ENCODE data around the gene PPP1R16B.
A peak's percentile ranks its signal among the peaks of the same experiment; 100 is the strongest.

Gene PPP1R16B

GRCh38 chr20:38877483-38877882 is 72.0 kb downstream of the PPP1R16B start:
- H3K79me2 ChIP-seq (ENCODE audit: control insufficient read depth, low read length) = peaks cover 80% of the 10 kb centered on the region
- no peaks in the 10 kb centered on the region for H3K9me2 ChIP-seq (replicated peaks; ENCODE audit: control insufficient read depth, low read length)
- peaks cover 98% of the 10 kb centered on the region for H3K4me1 ChIP-seq (ENCODE audit: control insufficient read depth, low read length)
- no peaks in the 10 kb centered on the region for H4K20me1 ChIP-seq (ENCODE audit: control insufficient read depth, insufficient read depth, low read depth, low read length)
- peak overlapping the region; percentile 98 for H3K27ac ChIP-seq (ENCODE audit: low read depth, low read length)
- H3F3A ChIP-seq (ENCODE audit: control insufficient read depth, insufficient read depth) = peaks cover 55% of the 10 kb centered on the region
- H3K4me2 ChIP-seq (ENCODE audit: low read length) = peak overlapping the region; percentile 81
- no peaks in the 10 kb centered on the region for H3K9me3 ChIP-seq (ENCODE audit: control insufficient read depth, insufficient read depth, low read length)
- peak overlapping the region; percentile 54 for H3K4me3 ChIP-seq (ENCODE audit: low read length)
- H3K27me3 ChIP-seq (ENCODE audit: control insufficient read depth, low read length) = no peaks in the 10 kb centered on the region
- H3K36me3 ChIP-seq (ENCODE audit: control insufficient read depth, low read length) = peaks cover 47% of the 10 kb centered on the region
- TF ChIP-seq CTCF (IDR thresholded peaks at IDR 0.05; ENCODE audit: low read depth, low read length, poor library complexity, severe bottlenecking) (no peak), EZH2phosphoT487 (IDR thresholded peaks at IDR 0.05; ENCODE audit: borderline replicate concordance, low read length) (no peak)

- no peaks in the 10 kb centered on the region for H3K27me3 ChIP-seq (ENCODE audit: control insufficient read depth, low read length)
- H3F3A ChIP-seq (ENCODE audit: control insufficient read depth, insufficient read depth) = peaks cover 48% of the 10 kb centered on the region
- H4K20me1 ChIP-seq (ENCODE audit: control insufficient read depth, insufficient read depth, low read depth, low read length) = no peaks in the 10 kb centered on the region
- H3K36me3 ChIP-seq (ENCODE audit: control insufficient read depth, low read length) = peaks cover 49% of the 10 kb centered on the region
- H3K9me2 ChIP-seq (replicated peaks; ENCODE audit: control insufficient read depth, low read length) = no peaks in the 10 kb centered on the region
- peak overlapping the region; percentile 98 for H3K27ac ChIP-seq (ENCODE audit: low read depth, low read length)
- H3K79me2 ChIP-seq (ENCODE audit: control insufficient read depth, low read length) = peaks cover 80% of the 10 kb centered on the region
- TF ChIP-seq EZH2phosphoT487 (IDR thresholded peaks at IDR 0.05; ENCODE audit: borderline replicate concordance, low read length) (no peak), CTCF (IDR thresholded peaks at IDR 0.05; ENCODE audit: low read depth, low read length, poor library complexity, severe bottlenecking) (no peak)
- H3K4me3 ChIP-seq (ENCODE audit: low read length) = peak overlapping the region; percentile 54
- no peaks in the 10 kb centered on the region for H3K9me3 ChIP-seq (ENCODE audit: control insufficient read depth, insufficient read depth, low read length)
- peaks cover 98% of the 10 kb centered on the region for H3K4me1 ChIP-seq (ENCODE audit: control insufficient read depth, low read length)
- peak overlapping the region; percentile 81 for H3K4me2 ChIP-seq (ENCODE audit: low read length)
Observed at GRCh38 chr20:38878866-38879265, 73.4 kb downstream of the PPP1R16B start.

GRCh38 chr20:38880952-38881735 is 75.6 kb downstream of the PPP1R16B start:
- no peak for TF ChIP-seq EZH2phosphoT487 (IDR thresholded peaks at IDR 0.05; ENCODE audit: borderline replicate concordance, low read length)
- peak; percentile 64 for TF ChIP-seq CTCF (IDR thresholded peaks at IDR 0.05; ENCODE audit: low read depth, low read length, poor library complexity, severe bottlenecking)
- Histone ChIP-seq H3K27me3 (ENCODE audit: control insufficient read depth, low read length) (no peaks in the 10 kb centered on the region), H3K4me3 (ENCODE audit: low read length) (peak overlapping the region; percentile 49), H3K79me2 (ENCODE audit: control insufficient read depth, low read length) (peaks cover 91% of the 10 kb centered on the region), H4K20me1 (ENCODE audit: control insufficient read depth, insufficient read depth, low read depth, low read length) (no peaks in the 10 kb centered on the region), H3K4me1 (ENCODE audit: control insufficient read depth, low read length) (peaks cover 93% of the 10 kb centered on the region), H3K4me2 (ENCODE audit: low read length) (peak overlapping the region; percentile 59), H3K36me3 (ENCODE audit: control insufficient read depth, low read length) (peaks cover 44% of the 10 kb centered on the region), H3K9me2 (replicated peaks; ENCODE audit: control insufficient read depth, low read length) (no peaks in the 10 kb centered on the region), H3K27ac (ENCODE audit: low read depth, low read length) (peak overlapping the region; percentile 98), H3K9me3 (ENCODE audit: control insufficient read depth, insufficient read depth, low read length) (no peaks in the 10 kb centered on the region), H3F3A (ENCODE audit: control insufficient read depth, insufficient read depth) (peaks cover 28% of the 10 kb centered on the region)
